Hematopoietic multipotent progenitor cell treated with erythropoietin and hydrocortisone succinate and interleukin-3 and kit ligand, for 4 days (in vitro differentiated cells): Measurements from ENCODE around the gene TNRC6B.
"Not testable (repeated sequence)": the region's sequence is repeated elsewhere in the genome, so short reads cannot be mapped to it uniquely, and the experiment has no call there.

Source experiments
- DNase-seq: peaks from one replicate; pipeline ENCODE4 v3.0.0-alpha.2; 2015

Gene TNRC6B

GRCh38 chr22:40177738-40178416 is at the start of gene TNRC6B:
TNRC6B (plus strand) TSS chr22:40177925; CDS start chr22:40178136, 211 bp downstream.
- DNase-seq = peak; percentile 99

GRCh38 chr22:40128989-40129388 is 48.7 kb upstream of the TNRC6B start:
- peak; percentile 83 for DNase-seq

- DNase-seq = no peak
Observed at GRCh38 chr22:40137132-40137531, 40.6 kb upstream of the TNRC6B start.

- no peak for DNase-seq
Observed at GRCh38 chr22:40138866-40139265, 38.9 kb upstream of the TNRC6B start.

GRCh38 chr22:40147388-40148176 is 30.1 kb upstream of the TNRC6B start:
- DNase-seq = no peak

- DNase-seq = no peak
Observed at GRCh38 chr22:40153192-40153591, 24.5 kb upstream of the TNRC6B start.

GRCh38 chr22:40153705-40154104 is 24.0 kb upstream of the TNRC6B start:
- no peak for DNase-seq

GRCh38 chr22:40156001-40156516 is 21.7 kb upstream of the TNRC6B start:
- peak; percentile 72 for DNase-seq

GRCh38 chr22:40156682-40157081 is 21.0 kb upstream of the TNRC6B start:
- not testable (repeated sequence) for DNase-seq

- no peak for DNase-seq
Observed at GRCh38 chr22:40157330-40157945, 20.3 kb upstream of the TNRC6B start.

- peak; percentile 54 for DNase-seq
Observed at GRCh38 chr22:40161194-40161593, 16.5 kb upstream of the TNRC6B start.

- DNase-seq = peak; percentile 42
Observed at GRCh38 chr22:40165537-40165936, 12.2 kb upstream of the TNRC6B start.

- DNase-seq = no peak
Observed at GRCh38 chr22:40175611-40176244, 2.0 kb upstream of the TNRC6B start.

GRCh38 chr22:40176921-40177737 is 596 bp upstream of the TNRC6B start:
- DNase-seq = peak; percentile 79

GRCh38 chr22:40178417-40179409 is 988 bp downstream of the TNRC6B start:
- DNase-seq = peak; percentile 72

- no peak for DNase-seq
Observed at GRCh38 chr22:40179526-40179925, 1.8 kb downstream of the TNRC6B start.

GRCh38 chr22:40180403-40180802 is 2.7 kb downstream of the TNRC6B start:
- DNase-seq = no peak

GRCh38 chr22:40181323-40181722 is 3.6 kb downstream of the TNRC6B start:
- no peak for DNase-seq

- no peak for DNase-seq
Observed at GRCh38 chr22:40182231-40182835, 4.6 kb downstream of the TNRC6B start.

- peak; percentile 71 for DNase-seq
Observed at GRCh38 chr22:40183029-40183581, 5.4 kb downstream of the TNRC6B start.
